ENCODE results near the gene P3H3.

Gene P3H3

GRCh38 chr12:6817662-6818157 is 10.5 kb upstream of the P3H3 start:
- DNase-seq (ENCODE audit: low spot score) = no peak
- no peak overlapping the region for H3K27ac ChIP-seq
- H3K4me3 ChIP-seq = no peak overlapping the region
- no peak for TF ChIP-seq CTCF (IDR thresholded peaks at IDR 0.05)

GRCh38 chr12:6818222-6818621 is 10.0 kb upstream of the P3H3 start:
- no peak for DNase-seq (ENCODE audit: low spot score)
- H3K4me3 ChIP-seq = no peak overlapping the region
- TF ChIP-seq CTCF (IDR thresholded peaks at IDR 0.05) = no peak
- H3K27ac ChIP-seq = no peak overlapping the region

GRCh38 chr12:6818645-6819044 is 9.6 kb upstream of the P3H3 start:
- no peak for TF ChIP-seq CTCF (IDR thresholded peaks at IDR 0.05)
- no peak overlapping the region for H3K4me3 ChIP-seq
- no peak for DNase-seq (ENCODE audit: low spot score)
- H3K27ac ChIP-seq = no peak overlapping the region

- TF ChIP-seq CTCF (IDR thresholded peaks at IDR 0.05) = no peak
- no peak overlapping the region for H3K27ac ChIP-seq
- no peak overlapping the region for H3K4me3 ChIP-seq
- DNase-seq (ENCODE audit: low spot score) = no peak
These were observed 8.8 kb upstream of the P3H3 start for GRCh38 chr12:6819106-6820030.

GRCh38 chr12:6820166-6820565 is 8.0 kb upstream of the P3H3 start:
- DNase-seq (ENCODE audit: low spot score) = no peak
- Histone ChIP-seq H3K27ac (no peak overlapping the region), H3K4me3 (no peak overlapping the region)
- no peak for TF ChIP-seq CTCF (IDR thresholded peaks at IDR 0.05)

- Histone ChIP-seq H3K27ac (peak within 1 kb of the TSS in 1 of 2 donors; percentile 77), H3K4me3 (peak within 1 kb of the TSS; percentile 78)
- DNase-seq (ENCODE audit: low spot score) = no peak
- TF ChIP-seq CTCF (IDR thresholded peaks at IDR 0.05) = no peak
These were observed 6.4 kb upstream of the P3H3 start, which contains the start of gene GPR162 for GRCh38 chr12:6821591-6822425. Gene GPR162, plus strand, starts transcription at chr12:6821821. Its CDS starts 2,078 bp downstream, at chr12:6823899.

Measured in coronary artery (tissue), 2 donors.